HTR-8/SVneo (cell line): ENCODE measurements around the gene ZNF470.

Source experiments
- DNase-seq: peaks from one replicate; pipeline ENCODE4 v3.0.0; 2011; ENCODE audit warnings: low spot score, mixed read lengths; ENCODE audit not compliant: insufficient read length
- FAIRE-seq: peaks from 2 replicates; lab custom pipeline; 2011; peaks lifted over from hg19 to GRCh38; lab: Jason Lieb, UNC

Gene ZNF470

GRCh38 chr19:56603829-56604228 lies 36.6 kb downstream of the ZNF470 start:
- no peak for DNase-seq
- FAIRE-seq = no peak

- DNase-seq (no peak), FAIRE-seq (no peak)
Measured at GRCh38 chr19:56608274-56608964, 41.2 kb downstream of the ZNF470 start.

GRCh38 chr19:56611288-56611687 lies 44.0 kb downstream of the ZNF470 start:
- FAIRE-seq (no peak), DNase-seq (no peak)

DNA sequence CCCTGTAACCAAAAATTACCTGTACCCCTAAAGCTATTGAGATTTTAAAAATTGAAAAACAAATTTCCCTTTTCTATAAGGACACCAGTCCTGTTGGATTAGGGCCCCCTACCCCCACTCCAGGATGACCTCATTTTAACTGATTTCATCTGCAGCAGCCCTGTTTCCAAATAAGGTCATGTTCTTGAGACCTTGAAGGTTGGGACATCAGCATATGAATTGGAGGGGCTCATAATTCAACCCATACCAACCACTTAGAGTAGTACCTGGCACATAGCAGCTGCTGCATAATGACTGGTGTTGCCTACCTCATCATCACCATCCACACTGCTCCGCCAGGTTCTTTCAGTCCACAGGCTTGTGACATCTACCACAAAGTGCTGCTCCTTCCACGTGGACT lies 45.5 kb downstream of the ZNF470 start:
- DNase-seq (no peak), FAIRE-seq (no peak)

DNA sequence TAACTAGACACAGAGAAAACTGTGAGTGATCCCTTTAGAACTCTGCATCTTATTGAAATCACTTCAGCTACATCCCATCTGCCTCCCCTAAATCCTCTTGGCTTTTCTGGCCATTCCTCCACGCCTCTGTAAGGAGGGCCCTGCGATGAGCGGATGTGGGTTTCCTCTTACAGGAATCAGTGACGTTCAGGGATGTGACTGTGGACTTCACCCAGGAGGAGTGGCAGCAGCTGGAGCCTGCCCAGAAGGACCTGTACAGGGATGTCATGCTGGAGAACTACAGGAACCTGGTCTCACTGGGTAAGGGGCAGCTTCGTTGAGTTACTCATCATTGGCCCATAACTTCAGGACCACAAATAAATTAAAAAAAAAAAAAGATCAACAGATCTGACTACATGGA lies 46.4 kb downstream of the ZNF470 start:
- DNase-seq = no peak
- FAIRE-seq = no peak

GRCh38 chr19:56617531-56617930 lies 50.3 kb downstream of the ZNF470 start:
- DNase-seq = no peak
- FAIRE-seq = no peak

DNA sequence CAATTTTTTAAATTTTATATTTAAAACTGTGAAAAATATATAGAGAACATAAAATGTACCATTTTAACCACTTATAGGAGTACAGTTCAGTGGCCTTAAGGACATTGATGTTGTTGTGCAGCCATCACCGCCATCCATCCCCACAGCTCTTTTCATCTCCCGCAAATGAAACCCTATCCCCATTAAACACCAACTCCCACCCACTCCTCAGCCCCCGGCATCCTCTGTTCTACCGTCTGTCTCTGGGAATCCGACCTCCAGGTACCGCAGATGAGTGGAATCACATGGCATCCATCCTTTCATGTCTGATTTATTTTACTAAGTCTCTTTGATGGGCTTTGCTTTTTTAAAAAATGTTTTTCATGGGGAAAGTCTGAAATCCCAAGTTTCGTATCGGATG lies 51.9 kb downstream of the ZNF470 start:
- no peak for FAIRE-seq
- DNase-seq = no peak

- DNase-seq = no peak
- no peak for FAIRE-seq
Measured at GRCh38 chr19:56622374-56622773, 55.1 kb downstream of the ZNF470 start.

GRCh38 chr19:56623006-56623405 lies 55.7 kb downstream of the ZNF470 start:
- FAIRE-seq = no peak

GRCh38 chr19:56625708-56626107 lies 58.4 kb downstream of the ZNF470 start:
- DNase-seq (no peak), FAIRE-seq (no peak)

More at GRCh38 chr19:56623006-56623405, 55.7 kb downstream of the ZNF470 start:
- DNase-seq = no peak

DNA sequence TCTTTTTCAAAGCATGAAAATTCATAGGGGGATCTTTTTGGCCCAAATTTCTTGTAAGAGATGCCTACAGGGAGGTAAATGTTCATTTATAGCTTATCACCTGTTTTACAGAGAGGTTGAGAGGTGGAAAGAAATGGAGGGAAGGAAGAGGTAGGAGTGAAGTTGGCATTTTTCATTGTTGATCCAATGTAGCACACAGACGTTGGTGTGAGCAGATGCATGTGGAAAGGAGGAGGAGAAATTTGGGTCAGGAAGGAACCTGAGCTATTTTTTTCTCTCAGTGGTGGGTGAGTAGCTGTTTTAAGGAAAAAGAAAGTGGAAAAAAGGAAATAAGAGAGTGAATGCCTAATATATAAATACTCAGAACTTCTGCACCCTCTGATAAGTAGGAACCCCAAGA lies 65.8 kb downstream of the ZNF470 start:
- no peak for FAIRE-seq
- DNase-seq = no peak

DNA sequence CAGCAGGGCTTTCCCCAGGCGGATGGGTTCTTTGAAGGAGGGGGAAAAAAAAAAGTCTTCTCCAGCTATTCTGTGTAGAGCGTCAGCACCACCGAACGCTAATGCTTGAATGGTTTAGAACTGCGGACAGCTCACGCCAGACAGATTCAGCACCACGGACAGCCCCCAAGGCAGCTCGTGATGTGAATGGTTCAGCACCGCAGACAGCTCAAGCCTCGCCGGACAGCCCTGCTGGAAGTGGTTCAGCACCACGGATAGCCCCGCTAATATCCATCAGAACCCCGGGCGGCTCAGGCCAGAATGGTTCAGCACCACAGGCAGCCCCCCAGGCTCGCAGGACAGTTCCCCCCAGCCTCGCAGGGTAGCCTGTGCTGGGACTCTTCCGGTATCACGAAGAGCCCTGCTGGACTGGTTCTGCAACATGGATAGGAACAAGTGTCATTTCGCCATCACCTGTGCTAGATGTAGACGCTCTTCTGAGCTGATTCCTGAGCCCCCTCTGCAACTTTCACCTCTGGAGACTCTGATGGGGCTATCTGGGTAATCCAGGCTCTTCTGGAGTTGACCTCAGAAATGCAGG lies 70.8 kb downstream of the ZNF470 start:
- FAIRE-seq (peak; percentile 40), DNase-seq (peak; percentile 45)
